GM21529 (cell line): Measurements from ENCODE around the gene NDST1.
"Not testable (repeated sequence)": the region's sequence is repeated elsewhere in the genome, so short reads cannot be mapped to it uniquely, and the experiment has no call there.

Experiments used
- ATAC-seq: cut with Tn5 transposase; IDR thresholded peaks from one replicate; pipeline ENCODE4 v1.9.1; 2021; ENCODE audit not compliant: unreplicated experiment

Gene NDST1

GRCh38 chr5:150506571-150507473, 1.1 kb upstream of the NDST1 start:
- ATAC-seq = no peak

GRCh38 chr5:150508277-150508640, 328 bp downstream of the NDST1 start:
- ATAC-seq = no peak

- no peak for ATAC-seq
Observed at GRCh38 chr5:150508828-150509227, 897 bp downstream of the NDST1 start.

- no peak for ATAC-seq
Observed at GRCh38 chr5:150509992-150510391, 2.1 kb downstream of the NDST1 start.

GRCh38 chr5:150510460-150511263, 2.7 kb downstream of the NDST1 start:
- ATAC-seq = no peak

GRCh38 chr5:150511578-150512367, 3.8 kb downstream of the NDST1 start:
- no peak for ATAC-seq

GRCh38 chr5:150512368-150512747, 4.4 kb downstream of the NDST1 start:
- no peak for ATAC-seq

GRCh38 chr5:150513375-150514309, 5.7 kb downstream of the NDST1 start:
- ATAC-seq = no peak

- ATAC-seq = no peak
Observed at GRCh38 chr5:150514708-150515211, 6.8 kb downstream of the NDST1 start.

- ATAC-seq = no peak
Observed at GRCh38 chr5:150515446-150515845, 7.5 kb downstream of the NDST1 start.

- no peak for ATAC-seq
Observed at GRCh38 chr5:150516011-150516410, 8.1 kb downstream of the NDST1 start.

GRCh38 chr5:150517272-150518152, 9.6 kb downstream of the NDST1 start:
- ATAC-seq = no peak

GRCh38 chr5:150518712-150519559, 11.0 kb downstream of the NDST1 start:
- ATAC-seq = not testable (repeated sequence)

GRCh38 chr5:150519560-150519945, 11.6 kb downstream of the NDST1 start:
- no peak for ATAC-seq

GRCh38 chr5:150519978-150520377, 12.0 kb downstream of the NDST1 start:
- no peak for ATAC-seq

GRCh38 chr5:150520747-150521521, 13.0 kb downstream of the NDST1 start:
- no peak for ATAC-seq

GRCh38 chr5:150521522-150521817, 13.5 kb downstream of the NDST1 start:
- ATAC-seq = no peak
